ENCODE data around the gene RIMBP2.

GRCh38 chr12:130513556-130513955 is 202.5 kb downstream of the RIMBP2 start:
- TF ChIP-seq, protein P1, sequence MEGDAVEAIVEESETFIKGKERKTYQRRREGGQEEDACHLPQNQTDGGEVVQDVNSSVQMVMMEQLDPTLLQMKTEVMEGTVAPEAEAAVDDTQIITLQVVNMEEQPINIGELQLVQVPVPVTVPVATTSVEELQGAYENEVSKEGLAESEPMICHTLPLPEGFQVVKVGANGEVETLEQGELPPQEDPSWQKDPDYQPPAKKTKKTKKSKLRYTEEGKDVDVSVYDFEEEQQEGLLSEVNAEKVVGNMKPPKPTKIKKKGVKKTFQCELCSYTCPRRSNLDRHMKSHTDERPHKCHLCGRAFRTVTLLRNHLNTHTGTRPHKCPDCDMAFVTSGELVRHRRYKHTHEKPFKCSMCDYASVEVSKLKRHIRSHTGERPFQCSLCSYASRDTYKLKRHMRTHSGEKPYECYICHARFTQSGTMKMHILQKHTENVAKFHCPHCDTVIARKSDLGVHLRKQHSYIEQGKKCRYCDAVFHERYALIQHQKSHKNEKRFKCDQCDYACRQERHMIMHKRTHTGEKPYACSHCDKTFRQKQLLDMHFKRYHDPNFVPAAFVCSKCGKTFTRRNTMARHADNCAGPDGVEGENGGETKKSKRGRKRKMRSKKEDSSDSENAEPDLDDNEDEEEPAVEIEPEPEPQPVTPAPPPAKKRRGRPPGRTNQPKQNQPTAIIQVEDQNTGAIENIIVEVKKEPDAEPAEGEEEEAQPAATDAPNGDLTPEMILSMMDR (IDR thresholded peaks at IDR 0.05; ENCODE audit: borderline replicate concordance, extremely low read depth, low read length, poor library complexity, severe bottlenecking), result no peak
- no peak for TF ChIP-seq EZH2 (IDR thresholded peaks at IDR 0.05; ENCODE audit: borderline replicate concordance, low read depth, low read length, severe bottlenecking)
